GM10266 (cell line): ENCODE data around the gene FCGR3B.
"Not testable (repeated sequence)": the region's sequence is repeated elsewhere in the genome, so short reads cannot be mapped to it uniquely, and the experiment has no call there.

Source experiments
- DNase-seq: peaks from one replicate; pipeline ENCODE4 v3.0.0; 2012; ENCODE audit errors: extremely low spot score
- CTCF ChIP-seq: IDR thresholded peaks from 2 replicates; pipeline ENCODE4 v1.5.1; 2012; ENCODE audit warnings: mild to moderate bottlenecking, low read depth; ENCODE audit not compliant: control insufficient read depth, insufficient read depth; ENCODE audit errors: missing control alignments

Gene FCGR3B

GRCh38 chr1:161647507-161648360 is 16.8 kb upstream of the FCGR3B start:
- DNase-seq: peak; percentile 2
- peak; percentile 45 for TF ChIP-seq CTCF

- DNase-seq: not testable (repeated sequence)
Observed at GRCh38 chr1:161644855-161645254, 13.9 kb upstream of the FCGR3B start.

- not testable (repeated sequence) for DNase-seq
Observed at GRCh38 chr1:161643481-161644208, 12.7 kb upstream of the FCGR3B start.

- peak; percentile 21 for TF ChIP-seq CTCF
- DNase-seq: peak; percentile 0
Observed at GRCh38 chr1:161642697-161643096, 11.7 kb upstream of the FCGR3B start.

DNA sequence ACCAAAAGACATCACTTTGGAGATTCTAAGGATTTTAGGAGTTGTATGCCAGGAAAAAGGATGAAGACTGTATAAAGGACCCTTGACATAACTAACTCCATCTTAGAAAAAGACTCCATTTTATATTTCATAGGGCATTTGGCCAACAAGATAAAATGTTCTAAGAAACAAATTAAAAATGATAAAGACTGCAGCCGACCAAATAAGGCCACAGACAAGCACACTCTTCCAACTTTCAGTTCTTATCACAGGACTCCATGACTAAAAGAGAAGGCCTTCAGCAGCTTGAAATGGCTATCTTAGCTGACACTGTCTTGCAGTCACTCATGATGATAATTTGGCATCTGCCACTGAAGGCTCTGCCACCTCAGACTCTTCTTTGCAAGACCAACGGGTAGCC is 8.2 kb upstream of the FCGR3B start:
- DNase-seq: not testable (repeated sequence)

GRCh38 chr1:161638251-161638993 is 7.4 kb upstream of the FCGR3B start:
- not testable (repeated sequence) for DNase-seq

GRCh38 chr1:161636976-161637375 is 6.0 kb upstream of the FCGR3B start:
- not testable (repeated sequence) for DNase-seq

- DNase-seq: not testable (repeated sequence)
Observed at GRCh38 chr1:161636189-161636782, 5.3 kb upstream of the FCGR3B start.

- DNase-seq: not testable (repeated sequence)
Observed at GRCh38 chr1:161634993-161635392, 4.0 kb upstream of the FCGR3B start.

GRCh38 chr1:161630128-161630742 is 741 bp downstream of the FCGR3B start:
- DNase-seq: not testable (repeated sequence)

GRCh38 chr1:161626445-161627146 is 4.4 kb downstream of the FCGR3B start:
- not testable (repeated sequence) for DNase-seq

DNA sequence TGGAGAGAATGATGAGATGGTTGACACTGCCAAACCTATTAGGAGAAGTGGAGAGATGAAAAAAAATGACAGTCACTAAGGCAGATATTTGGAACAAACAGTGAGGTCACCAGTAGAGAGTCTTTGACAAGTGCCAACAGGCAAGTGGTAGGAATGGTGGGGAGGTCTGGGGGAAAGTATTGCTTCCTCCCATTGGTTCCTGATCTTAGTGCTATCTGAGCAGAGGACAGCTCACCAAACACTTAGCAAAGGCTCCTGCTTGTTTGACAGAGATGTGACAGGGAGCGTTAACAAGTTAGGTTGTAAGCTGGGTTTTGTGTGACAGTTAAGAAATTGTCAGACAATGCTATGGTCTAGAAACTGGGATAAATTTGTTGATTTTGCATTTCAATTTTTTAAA is 6.4 kb downstream of the FCGR3B start:
- DNase-seq: not testable (repeated sequence)

DNA sequence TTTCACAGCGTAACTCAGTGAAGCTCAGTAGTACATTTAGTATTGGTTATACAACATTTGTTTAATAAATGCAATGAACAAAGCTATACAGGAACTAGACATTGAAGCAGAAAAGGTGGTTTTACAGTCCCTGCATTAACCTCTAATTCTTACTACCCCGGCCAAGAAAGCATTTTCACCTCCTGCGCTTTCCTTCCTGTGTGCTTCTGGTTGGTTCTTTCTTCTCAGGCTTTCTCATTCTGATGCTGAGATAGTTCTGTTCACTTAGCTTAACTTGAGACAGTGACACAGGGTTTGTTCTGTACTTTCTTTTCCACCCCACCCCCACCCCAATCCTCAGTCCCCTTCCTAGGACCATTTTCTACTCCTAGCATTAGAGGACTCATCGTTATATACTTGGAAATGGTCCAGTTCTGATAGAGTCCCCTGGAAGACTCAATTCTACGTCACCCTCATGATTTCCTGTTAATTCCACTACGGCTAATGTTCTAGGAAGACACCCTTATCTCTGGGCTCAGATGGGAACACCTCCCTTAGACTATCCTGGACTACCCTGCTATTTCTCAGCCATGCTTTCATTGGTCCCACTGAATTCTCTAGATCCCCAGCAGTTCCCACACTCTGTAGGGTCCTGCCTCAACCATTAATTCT is 7.5 kb downstream of the FCGR3B start:
- peak; percentile 13 for DNase-seq

DNA sequence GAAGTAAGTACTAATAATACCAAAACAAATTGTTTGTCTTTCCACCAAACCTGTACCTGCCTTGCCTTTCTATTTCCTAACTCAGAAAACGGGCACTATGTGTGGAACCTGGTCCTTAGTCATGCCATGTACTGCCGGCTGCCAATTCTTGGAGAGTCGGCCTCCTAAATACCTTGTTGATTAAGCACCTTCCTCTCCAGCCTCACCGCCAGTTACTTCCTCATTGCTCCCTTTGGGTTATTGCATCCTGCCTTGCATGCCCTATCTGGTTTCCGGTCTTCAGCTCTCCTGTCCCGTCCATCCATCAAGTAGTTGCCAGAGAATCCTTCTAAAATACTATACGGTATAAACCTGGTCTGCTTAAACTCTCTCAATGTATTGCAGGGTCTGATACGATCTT is 8.9 kb downstream of the FCGR3B start:
- peak; percentile 1 for DNase-seq

GRCh38 chr1:161621181-161622000 is 9.6 kb downstream of the FCGR3B start:
- DNase-seq: peak; percentile 50

- not testable (repeated sequence) for DNase-seq
Observed at GRCh38 chr1:161620399-161620798, 10.6 kb downstream of the FCGR3B start.
